H1 (cell line): ENCODE data around the gene LMAN1L. TPM values are rescaled to one million over a fixed set of nuclear protein-coding genes. Genes with fewer than 3 reads are reported as not detected.

Source experiments
- CTCF ChIA-PET: fragments of 300-600 bp; sonication (Branson Sonifier 250); formaldehyde crosslinking; loops from one replicate; lab custom pipeline; 2021; ENCODE audit not compliant: partially characterized antibody; lab: Charles Lee
- POLR2A ChIA-PET: fragments of 300-600 bp; sonication (Branson Sonifier 250); formaldehyde crosslinking; loops from one replicate; lab custom pipeline; 2021; ENCODE audit warnings: inconsistent platforms; ENCODE audit not compliant: partially characterized antibody; lab: Charles Lee
- DNase-seq, 2 experiments: peaks; one replicate each; pipeline versions ENCODE4 v3.0.0 to v3.0.0-alpha.2; 2010 to 2022; ENCODE audit warnings: low spot score in 2 of 2, low read depth in 1 of 2, mixed read lengths in 1 of 2
- FAIRE-seq: peaks from 2 replicates; lab custom pipeline; 2011; peaks lifted over from hg19 to GRCh38; lab: Jason Lieb, UNC
- H2AFZ ChIP-seq: 2 replicates; pipeline ENCODE4 v1.8.1; 2012; ENCODE audit warnings: low read length, inconsistent platforms
- H2AK5ac ChIP-seq: 2 replicates; pipeline ENCODE4 v1.6.1; 2013; ENCODE audit warnings: low read depth, low read length
- H2BK120ac ChIP-seq: replicated peaks from 2 replicates; pipeline ENCODE3; 2013; ENCODE audit warnings: low read depth, low read length, inconsistent platforms
- H2BK12ac ChIP-seq: 2 replicates; pipeline ENCODE4 v1.6.1; 2013; ENCODE audit warnings: low read depth, low read length
- H2BK15ac ChIP-seq: 2 replicates; pipeline ENCODE4 v1.6.1; 2013; ENCODE audit warnings: low read length
- H2BK20ac ChIP-seq: 2 replicates; pipeline ENCODE4 v1.6.1; 2013; ENCODE audit warnings: low read length
- H2BK5ac ChIP-seq: 2 replicates; pipeline ENCODE4 v1.6.1; 2013; ENCODE audit warnings: low read depth, low read length
- H3K14ac ChIP-seq: 2 replicates; pipeline ENCODE4 v1.6.1; 2013; ENCODE audit warnings: inconsistent platforms; ENCODE audit not compliant: insufficient read length
- H3K18ac ChIP-seq: 2 replicates; pipeline ENCODE4 v1.6.1; 2013; ENCODE audit warnings: low read length; ENCODE audit errors: extremely low read depth
- H3K23ac ChIP-seq: 2 replicates; pipeline ENCODE4 v1.6.1; 2013; ENCODE audit warnings: inconsistent platforms; ENCODE audit not compliant: insufficient read length
- H3K23me2 ChIP-seq: 2 replicates; pipeline ENCODE4 v1.6.1; 2013; ENCODE audit warnings: low read depth, low read length
- H3K27ac ChIP-seq: 2 replicates; pipeline ENCODE4 v1.6.1; 2011; ENCODE audit warnings: low read depth, low read length, inconsistent platforms
- H3K27me3 ChIP-seq, 4 experiments: replicated peaks in 1 of 4; 1 replicate in 1 of 4; 2 replicates in 3 of 4; pipeline versions ENCODE4 v1.6.1 to v1.8.1; 2011 to 2013; ENCODE audit warnings: low read length in 3 of 4, mild to moderate bottlenecking in 3 of 4, inconsistent platforms in 2 of 4, mixed read lengths in 2 of 4, moderate library complexity in 1 of 4; ENCODE audit not compliant: control insufficient read depth in 3 of 4, insufficient read depth in 3 of 4; ENCODE audit errors: extremely low read depth in 1 of 4
- H3K36me3 ChIP-seq, 4 experiments: 2 replicates each; pipeline versions ENCODE4 v1.6.1 to v1.8.1; 2011 to 2013; ENCODE audit warnings: mild to moderate bottlenecking in 4 of 4, low read length in 3 of 4, moderate library complexity in 2 of 4, control low read depth in 1 of 4, inconsistent platforms in 1 of 4; ENCODE audit not compliant: insufficient read depth in 4 of 4, control insufficient read depth in 2 of 4
- H3K4ac ChIP-seq: replicated peaks from 2 replicates; pipeline ENCODE3; 2013; ENCODE audit warnings: low read length, low read depth, mixed read lengths, inconsistent platforms; ENCODE audit not compliant: insufficient read length
- H3K4me1 ChIP-seq, 4 experiments: replicated peaks in 1 of 4; 1 replicate in 1 of 4; 2 replicates in 3 of 4; pipeline versions ENCODE4 v1.6.1 to v1.8.1; 2011 to 2013; ENCODE audit warnings: low read length in 3 of 4, inconsistent platforms in 2 of 4, mixed read lengths in 1 of 4; ENCODE audit not compliant: insufficient read depth in 4 of 4, control insufficient read depth in 3 of 4
- H3K4me2 ChIP-seq, 2 experiments: 2 replicates each; pipeline versions ENCODE4 v1.6.1 to v1.8.1; 2011 to 2013; ENCODE audit warnings: low read depth in 2 of 2, low read length in 2 of 2, control low read depth in 1 of 2, inconsistent platforms in 1 of 2, mild to moderate bottlenecking in 1 of 2; ENCODE audit not compliant: insufficient read depth in 1 of 2
- H3K4me3 ChIP-seq, 4 experiments: fragments of 200-600, 300-600 bp in 1 of 4; sonication (generic), shearing (Covaris generic), sonication (Bioruptor Twin) in 1 of 4; 2 replicates each; pipeline versions ENCODE4 v1.5.1 to v1.8.1; 2011 to 2016; ENCODE audit warnings: low read length in 4 of 4, low read depth in 3 of 4, control low read depth in 2 of 4, inconsistent platforms in 2 of 4, mild to moderate bottlenecking in 2 of 4, mixed read lengths in 1 of 4, moderate library complexity in 1 of 4; ENCODE audit not compliant: insufficient read depth in 2 of 4; ENCODE audit errors: extremely low read depth in 1 of 4
- H3K56ac ChIP-seq: replicated peaks from 2 replicates; pipeline ENCODE3; 2013; ENCODE audit warnings: low read depth, mild to moderate bottlenecking, mixed read lengths, low read length, inconsistent platforms; ENCODE audit not compliant: insufficient read length
- H3K79me1 ChIP-seq: 2 replicates; pipeline ENCODE4 v1.6.1; 2013; ENCODE audit warnings: low read depth, low read length, control low read depth
- H3K79me2 ChIP-seq, 2 experiments: 2 replicates each; pipeline versions ENCODE4 v1.6.1 to v1.8.1; 2012 to 2013; ENCODE audit warnings: low read length in 2 of 2, mild to moderate bottlenecking in 2 of 2, inconsistent platforms in 1 of 2; ENCODE audit not compliant: insufficient read depth in 2 of 2, control insufficient read depth in 1 of 2
- H3K9ac ChIP-seq, 4 experiments: replicated peaks in 1 of 4; 1 replicate in 1 of 4; 2 replicates in 3 of 4; pipeline versions ENCODE4 v1.6.1 to v1.8.1; 2011 to 2013; ENCODE audit warnings: low read depth in 3 of 4, low read length in 3 of 4, control low read depth in 2 of 4, mild to moderate bottlenecking in 2 of 4, moderate library complexity in 2 of 4, inconsistent platforms in 1 of 4; ENCODE audit errors: extremely low read depth in 1 of 4
- H3K9me3 ChIP-seq, 2 experiments: 2 replicates each; pipeline versions ENCODE4 v1.6.1 to v1.8.1; 2012 to 2013; ENCODE audit warnings: mild to moderate bottlenecking in 2 of 2, moderate library complexity in 2 of 2, control low read depth in 1 of 2, inconsistent platforms in 1 of 2, low read depth in 1 of 2, low read length in 1 of 2, mixed read lengths in 1 of 2; ENCODE audit not compliant: insufficient read depth in 2 of 2
- H4K20me1 ChIP-seq, 2 experiments: replicated peaks in 1 of 2; 2 replicates each; pipeline versions ENCODE3 to v1.8.1; 2011 to 2013; ENCODE audit warnings: inconsistent platforms in 2 of 2, low read length in 2 of 2, mild to moderate bottlenecking in 1 of 2; ENCODE audit not compliant: insufficient read depth in 2 of 2, control insufficient read depth in 1 of 2
- H4K5ac ChIP-seq: 2 replicates; pipeline ENCODE4 v1.6.1; 2013; ENCODE audit warnings: low read length, low read depth, mixed read lengths, inconsistent platforms; ENCODE audit not compliant: insufficient read length
- H4K8ac ChIP-seq: 2 replicates; pipeline ENCODE4 v1.8.0; 2013; ENCODE audit warnings: mild to moderate bottlenecking, moderate library complexity, low read length, inconsistent platforms; ENCODE audit not compliant: insufficient read depth; ENCODE audit errors: extremely low read depth
- H4K91ac ChIP-seq: replicated peaks from 2 replicates; pipeline ENCODE3; 2013; ENCODE audit warnings: low read length, mixed read lengths, inconsistent platforms; ENCODE audit not compliant: insufficient read length
- HDAC2 ChIP-seq, 2 experiments: fragments of 300-600 bp in 1 of 2; sonication (generic) in 1 of 2; IDR thresholded peaks; 2 replicates each; pipeline ENCODE4 v1.6.1; 2011 to 2012; ENCODE audit warnings: low read depth in 2 of 2, low read length in 2 of 2, mild to moderate bottlenecking in 2 of 2, moderate library complexity in 2 of 2, borderline replicate concordance in 1 of 2, inconsistent platforms in 1 of 2
- RNF2 ChIP-seq: fragments of 200-900, 300-1000 bp; sonication (generic); IDR thresholded peaks from 2 replicates; pipeline ENCODE4 v1.7.1; 2016; ENCODE audit warnings: borderline replicate concordance, low read depth, mild to moderate bottlenecking, antibody characterized with exemption, low read length; ENCODE audit not compliant: poor library complexity, severe bottlenecking; ENCODE audit errors: missing control alignments
- SIN3A ChIP-seq, 2 experiments: IDR thresholded peaks in 1 of 2; conservative IDR thresholded peaks in 1 of 2; 2 replicates each; pipeline ENCODE4 v1.6.1; 2011 to 2012; ENCODE audit warnings: low read length in 2 of 2, improper control_type of control experiment in 1 of 2, low read depth in 1 of 2, mild to moderate bottlenecking in 1 of 2
- USF2 ChIP-seq: IDR thresholded peaks from 2 replicates; pipeline ENCODE4 v1.6.1; 2011; ENCODE audit warnings: low read length, improper control_type of control experiment
- WGBS, 2 experiments: shearing (Covaris generic) in 1 of 2; methylation state at CpG; one replicate each; pipeline versions ENCODE4 v1.1.6 to v1.1.7; 2013 to 2015; ENCODE audit warnings: low lambda C conversion rate in 2 of 2, mixed read lengths in 2 of 2, inconsistent platforms in 1 of 2, low coverage in 1 of 2, missing lambda C conversion rate in 1 of 2; ENCODE audit not compliant: insufficient replicate concordance in 2 of 2, insufficient coverage in 1 of 2, insufficient read length in 1 of 2; ENCODE audit errors: extremely low coverage in 1 of 2, missing lambda C conversion rate in 1 of 2; 5-methylcytosine and 5-hydroxymethylcytosine counted together
- polyA plus RNA-seq, 7 experiments: library from polyadenylated mRNA; depleted of rRNA in 3 of 7; stranded (reverse) in 5 of 7; unstranded in 2 of 7; fragments of >200 nt in 5 of 7; fragments of 200-250 nt in 2 of 7; gene quantifications; 1 replicate in 5 of 7; 2 replicates in 1 of 7; 4 replicates in 1 of 7; pipeline versions ENCODE4 v1.2.1 to v1.2.3, GENCODE V29; 2011 to 2013; ENCODE audit warnings: missing spikeins in 2 of 7, mixed read lengths in 2 of 7
- total RNA-seq: library from RNA; stranded (reverse); fragmentation: NEBNext Ultra II Directional; extraction: Animal tissue kit (Norgen Biotek cat#: 25700); gene quantifications from 2 replicates; pipeline ENCODE4 v1.2.1, GENCODE V29; 2021

LMAN1L gene
- total and polyA plus RNA-seq, 2 of the 8 experiments (the other 6 are each of a cell fraction or from before 2014, with no cell fraction given), result not detected

- Histone ChIP-seq H3K27ac (no peak overlapping the region), H4K91ac (no peak overlapping the region), H3K79me1 (peaks cover 26% of the 10 kb centered on the region), H4K20me1 (peaks cover 38 to 58% of the 10 kb centered on the region in 2 experiments), H2BK20ac (no peak overlapping the region), H3K36me3 (no peaks in the 10 kb centered on the region), H2BK15ac (no peak overlapping the region), H3K4me3 (no peak overlapping the region), H3K18ac (no peak overlapping the region), H4K8ac (no peak overlapping the region), H3K14ac (no peak overlapping the region), H3K9ac (no peak overlapping the region), H3K9me3 (no peaks in the 10 kb centered on the region), H3K4me1 (peaks cover 4 to 28% (median 14%) of the 10 kb centered on the region in 4 experiments), H3K79me2 (peaks cover 0 to 7% of the 10 kb centered on the region in 2 experiments; a peak in 1 of 4 replicates), H2AK5ac (no peak overlapping the region), H3K23me2 (no peaks in the 10 kb centered on the region), H4K5ac (no peak overlapping the region), H2AFZ (no peak overlapping the region), H3K56ac (no peak overlapping the region), H3K4me2 (no peak overlapping the region), H3K4ac (no peak overlapping the region), H3K23ac (no peak overlapping the region), H3K27me3 (no peaks in the 10 kb centered on the region), H2BK120ac (no peak overlapping the region), H2BK12ac (no peak overlapping the region), H2BK5ac (no peak overlapping the region)
- CTCF ChIA-PET, result interaction anchor here (3.9 to 53.7 kb wide), 4 partner anchors 9 to 166 kb away, joined by 22 to 1439 read pairs (median 283); partner anchors contain the start of genes CLK3 and CSK
- 90% methylated on average over 1 of the region's 1 CpG; no CpG with 5 or more reads in 1 of the 2 experiments for WGBS, 2 experiments
- FAIRE-seq (no peak), DNase-seq (no peak)
- TF ChIP-seq USF2, result no peak
- no peak for TF ChIP-seq HDAC2 (IDR thresholded peaks at IDR 0.05; ENCODE audit: borderline replicate concordance in 1 of 2, low read depth in 2 of 2, low read length in 2 of 2)
- TF ChIP-seq SIN3A (conservative IDR thresholded peaks at IDR 0.05 in 1 of 2, IDR thresholded peaks at IDR 0.05 in 1 of 2; ENCODE audit: low read depth in 1 of 2, low read length in 2 of 2), result no peak
- no peak for TF ChIP-seq RNF2
- POLR2A ChIA-PET, result no interaction called here
Measured at GRCh38 chr15:74791007-74791406, 21.6 kb upstream of the LMAN1L start.
